SJCRH30 (cell line): ENCODE data around the gene PCDHA4. TPM values are rescaled to one million over a fixed set of nuclear protein-coding genes. Genes with fewer than 3 reads are reported as not detected.
"Not testable (repeated sequence)": the region's sequence is repeated elsewhere in the genome, so short reads cannot be mapped to it uniquely, and the experiment has no call there.

Experiments
- DNase-seq, 2 experiments: peaks; one replicate each; pipeline ENCODE4 v3.0.0-alpha.2; 2015 to 2020
- H3K27ac ChIP-seq: fragments of 250-450 bp; sonication (Bioruptor Pico); 2 replicates; pipeline ENCODE4 v1.5.1; 2020; ENCODE audit warnings: mild to moderate bottlenecking, moderate library complexity
- H3K27me3 ChIP-seq: fragments of 250-450 bp; sonication (Bioruptor Pico); 2 replicates; pipeline ENCODE4 v1.5.1; 2020; ENCODE audit warnings: mild to moderate bottlenecking, moderate library complexity
- H3K36me3 ChIP-seq: fragments of 250-450 bp; sonication (Bioruptor Pico); 2 replicates; pipeline ENCODE4 v1.5.1; 2020; ENCODE audit warnings: mild to moderate bottlenecking, moderate library complexity
- H3K4me1 ChIP-seq: fragments of 250-450 bp; sonication (Bioruptor Pico); 2 replicates; pipeline ENCODE4 v1.5.1; 2020; ENCODE audit warnings: mild to moderate bottlenecking, moderate library complexity
- H3K4me3 ChIP-seq: fragments of 250-450 bp; sonication (Bioruptor Pico); 2 replicates; pipeline ENCODE4 v1.5.1; 2020; ENCODE audit warnings: mild to moderate bottlenecking, moderate library complexity
- H3K9me3 ChIP-seq: fragments of 250-450 bp; sonication (Bioruptor Pico); replicated peaks from 2 replicates; pipeline ENCODE4 v1.5.1; 2020; ENCODE audit warnings: mild to moderate bottlenecking, moderate library complexity
- total RNA-seq: library from RNA; depleted of rRNA; stranded (reverse); fragments of >200 nt; shearing (Covaris generic); gene quantifications from 2 replicates; pipeline ENCODE4 v1.2.3, GENCODE V29; 2014

PCDHA4 gene
- total RNA-seq, 1 experiment from 2014 or later, result not detected

DNA sequence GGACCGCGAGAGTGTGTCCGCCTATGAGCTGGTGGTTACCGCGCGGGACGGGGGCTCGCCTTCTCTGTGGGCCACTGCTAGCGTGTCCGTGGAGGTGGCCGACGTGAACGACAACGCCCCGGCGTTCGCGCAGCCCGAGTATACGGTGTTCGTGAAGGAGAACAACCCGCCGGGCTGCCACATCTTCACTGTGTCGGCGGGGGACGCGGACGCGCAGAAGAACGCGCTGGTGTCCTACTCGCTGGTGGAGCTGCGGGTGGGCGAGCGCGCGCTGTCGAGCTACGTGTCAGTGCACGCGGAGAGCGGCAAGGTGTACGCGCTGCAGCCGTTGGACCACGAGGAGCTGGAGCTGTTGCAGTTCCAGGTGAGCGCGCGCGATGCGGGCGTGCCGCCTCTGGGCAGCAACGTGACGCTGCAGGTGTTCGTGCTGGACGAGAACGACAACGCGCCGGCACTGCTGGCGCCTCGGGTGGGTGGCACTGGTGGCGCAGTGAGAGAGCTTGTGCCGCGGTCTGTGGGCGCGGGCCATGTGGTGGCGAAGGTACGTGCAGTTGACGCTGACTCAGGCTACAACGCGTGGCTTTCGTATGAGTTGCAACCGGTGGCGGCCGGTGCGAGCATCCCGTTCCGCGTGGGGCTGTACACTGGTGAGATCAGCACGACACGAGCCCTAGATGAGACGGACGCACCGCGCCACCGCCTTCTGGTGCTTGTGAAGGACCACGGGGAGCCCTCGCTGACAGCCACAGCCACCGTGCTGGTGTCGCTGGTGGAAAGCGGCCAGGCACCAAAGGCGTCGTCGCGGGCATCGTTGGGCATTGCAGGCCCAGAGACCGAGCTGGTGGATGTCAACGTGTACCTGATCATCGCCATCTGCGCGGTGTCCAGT, 29.0 kb downstream of the PCDHA4 start:
- H3K27me3 ChIP-seq, result no peaks in the 10 kb centered on the region
- H3K9me3 ChIP-seq, result no peaks in the 10 kb centered on the region
- no peak overlapping the region for H3K4me3 ChIP-seq
- no peaks in the 10 kb centered on the region for H3K36me3 ChIP-seq
- no peak overlapping the region for H3K27ac ChIP-seq
- no peaks in the 10 kb centered on the region for H3K4me1 ChIP-seq
- DNase-seq, result no peak

DNA sequence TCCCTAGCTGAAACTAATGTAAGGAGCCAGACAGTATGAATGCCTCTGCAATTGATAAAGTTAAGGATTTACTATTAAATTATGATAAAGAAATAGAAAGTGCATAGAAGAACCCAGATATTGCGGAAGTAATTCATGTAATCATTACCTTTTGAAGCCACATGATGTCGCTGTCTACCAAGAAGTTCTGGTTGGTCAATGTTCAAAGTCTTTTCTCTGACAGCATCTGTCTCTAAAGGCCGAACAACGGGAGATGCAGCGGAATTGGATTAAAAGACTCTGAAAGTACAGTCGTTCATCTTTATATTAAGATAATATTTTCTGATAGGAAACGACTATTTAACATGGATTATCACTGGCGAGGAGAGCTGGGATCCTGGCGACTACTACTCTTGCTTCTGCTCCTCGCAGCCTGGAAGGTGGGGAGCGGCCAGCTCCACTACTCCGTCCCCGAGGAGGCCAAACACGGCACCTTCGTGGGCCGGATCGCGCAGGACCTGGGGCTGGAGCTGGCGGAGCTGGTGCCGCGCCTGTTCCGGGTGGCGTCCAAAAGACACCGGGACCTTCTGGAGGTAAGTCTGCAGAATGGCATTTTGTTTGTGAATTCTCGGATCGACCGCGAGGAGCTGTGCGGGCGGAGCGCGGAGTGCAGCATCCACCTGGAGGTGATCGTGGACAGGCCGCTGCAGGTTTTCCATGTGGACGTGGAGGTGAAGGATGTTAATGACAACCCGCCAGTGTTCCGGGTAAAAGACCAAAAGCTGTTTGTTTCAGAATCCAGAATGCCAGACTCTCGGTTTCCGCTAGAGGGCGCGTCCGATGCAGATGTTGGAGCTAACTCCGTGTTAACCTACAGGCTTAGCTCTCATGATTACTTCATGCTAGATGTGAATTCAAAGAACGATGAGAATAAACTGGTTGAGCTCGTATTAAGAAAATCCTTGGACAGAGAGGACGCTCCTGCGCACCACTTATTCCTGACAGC, 34.4 kb downstream of the PCDHA4 start, which contains the start of gene PCDHA8:
TSS of gene PCDHA8 (plus strand) at position 210 of the 985 bp plus-strand sequence. CDS start at position 345, 135 bp downstream.
- no peaks in the 10 kb centered on the region for H3K36me3 ChIP-seq
- H3K27me3 ChIP-seq, result no peaks in the 10 kb centered on the region
- no peaks in the 10 kb centered on the region; the same call in 1 of the 2 replicates for H3K9me3 ChIP-seq
- no peak within 1 kb of the TSS for H3K4me3 ChIP-seq
- H3K27ac ChIP-seq, result no peak within 1 kb of the TSS
- DNase-seq, result peak in 1 of 2 experiments; percentile 62
- no peaks in the 10 kb centered on the region for H3K4me1 ChIP-seq

DNA sequence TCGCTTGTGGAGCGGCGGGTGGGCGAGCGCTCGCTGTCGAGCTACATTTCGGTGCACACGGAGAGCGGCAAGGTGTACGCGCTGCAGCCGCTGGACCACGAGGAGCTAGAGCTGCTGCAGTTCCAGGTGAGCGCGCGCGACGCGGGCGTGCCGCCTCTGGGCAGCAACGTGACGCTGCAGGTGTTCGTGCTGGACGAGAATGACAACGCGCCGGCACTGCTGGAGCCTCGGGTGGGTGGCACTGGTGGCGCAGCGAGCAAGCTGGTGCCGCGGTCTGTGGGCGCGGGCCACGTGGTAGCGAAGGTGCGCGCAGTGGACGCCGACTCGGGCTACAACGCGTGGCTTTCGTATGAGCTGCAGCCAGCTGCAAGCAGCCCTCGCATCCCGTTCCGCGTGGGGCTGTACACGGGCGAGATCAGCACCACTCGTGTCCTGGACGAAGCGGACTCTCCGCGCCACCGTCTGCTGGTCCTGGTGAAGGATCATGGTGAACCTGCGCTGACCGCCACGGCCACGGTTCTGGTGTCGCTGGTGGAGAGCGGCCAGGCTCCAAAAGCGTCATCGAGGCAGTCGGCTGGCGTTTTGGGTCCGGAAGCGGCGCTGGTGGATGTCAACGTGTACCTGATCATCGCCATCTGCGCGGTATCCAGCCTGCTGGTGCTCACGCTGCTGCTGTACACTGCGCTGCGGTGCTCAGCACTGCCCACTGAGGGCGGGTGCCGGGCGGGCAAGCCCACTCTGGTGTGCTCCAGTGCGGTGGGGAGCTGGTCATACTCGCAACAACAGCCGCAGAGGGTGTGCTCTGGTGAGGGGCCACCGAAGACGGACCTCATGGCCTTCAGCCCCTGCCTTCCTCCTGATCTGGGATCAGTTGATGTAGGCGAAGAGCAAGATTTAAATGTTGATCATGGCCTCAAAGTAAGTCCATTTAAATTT, 36.2 kb downstream of the PCDHA4 start:
- no peaks in the 10 kb centered on the region for H3K36me3 ChIP-seq
- no peaks in the 10 kb centered on the region for H3K27me3 ChIP-seq
- no peak overlapping the region for H3K4me3 ChIP-seq

DNA sequence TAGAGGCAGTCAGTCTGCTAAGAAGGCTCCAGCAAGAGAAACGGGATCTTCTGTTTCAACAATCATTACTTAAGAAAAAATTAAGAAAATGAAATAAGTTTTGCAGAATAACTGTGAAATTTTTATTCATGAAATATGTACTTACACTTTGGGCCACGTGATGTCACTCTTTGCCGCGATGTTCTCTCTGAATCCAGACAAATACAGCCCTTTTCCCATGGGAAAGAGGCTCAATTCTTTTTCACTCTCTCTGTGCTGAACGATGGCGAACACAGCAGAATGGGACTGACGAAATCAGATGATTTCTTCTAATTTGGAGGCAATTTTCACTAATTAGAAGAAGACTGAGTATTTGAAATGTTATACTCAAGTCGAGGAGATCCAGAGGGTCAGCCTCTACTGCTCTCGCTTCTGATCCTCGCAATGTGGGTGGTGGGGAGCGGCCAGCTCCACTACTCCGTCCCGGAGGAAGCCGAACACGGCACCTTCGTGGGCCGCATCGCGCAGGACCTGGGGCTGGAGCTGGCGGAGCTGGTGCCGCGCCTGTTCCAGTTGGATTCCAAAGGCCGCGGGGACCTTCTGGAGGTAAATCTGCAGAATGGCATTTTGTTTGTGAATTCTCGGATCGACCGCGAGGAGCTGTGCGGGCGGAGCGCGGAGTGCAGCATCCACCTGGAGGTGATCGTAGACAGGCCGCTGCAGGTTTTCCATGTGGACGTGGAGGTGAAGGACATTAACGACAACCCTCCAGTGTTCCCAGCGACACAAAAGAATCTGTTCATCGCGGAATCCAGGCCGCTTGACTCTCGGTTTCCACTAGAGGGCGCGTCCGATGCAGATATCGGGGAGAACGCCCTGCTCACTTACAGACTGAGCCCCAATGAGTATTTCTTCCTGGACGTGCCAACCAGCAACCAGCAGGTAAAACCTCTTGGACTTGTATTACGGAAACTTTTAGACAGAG, 41.6 kb downstream of the PCDHA4 start, which contains the start of gene PCDHA9:
TSS of gene PCDHA9 (plus strand) at position 244 of the 964 bp plus-strand sequence. CDS start at position 358, 114 bp downstream.
- H3K4me3 ChIP-seq, H3K27me3 ChIP-seq, H3K36me3 ChIP-seq, H3K27ac ChIP-seq, H3K4me1 ChIP-seq, H3K9me3 ChIP-seq: not testable (repeated sequence)
- DNase-seq, result peak in 1 of 2 experiments; percentile 1

More for the DNA sequence above, 36.2 kb downstream of the PCDHA4 start:
- Histone ChIP-seq H3K27ac (no peak overlapping the region), H3K9me3 (no peaks in the 10 kb centered on the region; the same call in 1 of the 2 replicates), H3K4me1 (no peaks in the 10 kb centered on the region)
- DNase-seq, result no peak

DNA sequence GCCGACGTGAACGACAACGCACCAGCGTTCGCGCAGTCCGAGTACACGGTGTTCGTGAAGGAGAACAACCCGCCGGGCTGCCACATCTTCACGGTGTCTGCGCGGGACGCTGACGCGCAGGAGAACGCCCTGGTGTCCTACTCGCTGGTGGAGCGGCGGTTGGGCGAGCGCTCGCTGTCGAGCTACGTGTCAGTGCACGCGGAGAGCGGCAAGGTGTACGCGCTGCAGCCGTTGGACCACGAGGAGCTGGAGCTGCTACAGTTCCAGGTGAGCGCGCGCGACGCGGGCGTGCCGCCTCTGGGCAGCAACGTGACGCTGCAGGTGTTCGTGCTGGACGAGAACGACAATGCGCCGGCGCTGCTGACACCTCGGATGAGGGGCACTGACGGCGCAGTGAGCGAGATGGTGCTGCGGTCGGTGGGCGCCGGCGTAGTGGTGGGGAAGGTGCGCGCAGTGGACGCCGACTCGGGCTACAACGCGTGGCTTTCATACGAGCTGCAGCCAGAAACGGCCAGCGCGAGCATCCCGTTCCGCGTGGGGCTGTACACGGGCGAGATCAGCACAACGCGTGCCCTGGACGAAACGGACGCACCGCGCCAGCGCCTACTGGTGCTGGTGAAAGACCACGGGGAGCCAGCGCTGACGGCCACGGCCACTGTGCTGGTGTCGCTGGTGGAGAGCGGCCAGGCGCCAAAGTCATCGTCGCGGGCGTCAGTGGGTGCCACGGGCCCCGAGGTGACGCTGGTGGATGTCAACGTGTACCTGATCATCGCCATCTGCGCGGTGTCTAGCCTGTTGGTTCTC, 43.2 kb downstream of the PCDHA4 start:
- not testable (repeated sequence) for H3K27ac ChIP-seq, H3K4me3 ChIP-seq, H3K36me3 ChIP-seq, H3K4me1 ChIP-seq, H3K9me3 ChIP-seq, H3K27me3 ChIP-seq, DNase-seq

DNA sequence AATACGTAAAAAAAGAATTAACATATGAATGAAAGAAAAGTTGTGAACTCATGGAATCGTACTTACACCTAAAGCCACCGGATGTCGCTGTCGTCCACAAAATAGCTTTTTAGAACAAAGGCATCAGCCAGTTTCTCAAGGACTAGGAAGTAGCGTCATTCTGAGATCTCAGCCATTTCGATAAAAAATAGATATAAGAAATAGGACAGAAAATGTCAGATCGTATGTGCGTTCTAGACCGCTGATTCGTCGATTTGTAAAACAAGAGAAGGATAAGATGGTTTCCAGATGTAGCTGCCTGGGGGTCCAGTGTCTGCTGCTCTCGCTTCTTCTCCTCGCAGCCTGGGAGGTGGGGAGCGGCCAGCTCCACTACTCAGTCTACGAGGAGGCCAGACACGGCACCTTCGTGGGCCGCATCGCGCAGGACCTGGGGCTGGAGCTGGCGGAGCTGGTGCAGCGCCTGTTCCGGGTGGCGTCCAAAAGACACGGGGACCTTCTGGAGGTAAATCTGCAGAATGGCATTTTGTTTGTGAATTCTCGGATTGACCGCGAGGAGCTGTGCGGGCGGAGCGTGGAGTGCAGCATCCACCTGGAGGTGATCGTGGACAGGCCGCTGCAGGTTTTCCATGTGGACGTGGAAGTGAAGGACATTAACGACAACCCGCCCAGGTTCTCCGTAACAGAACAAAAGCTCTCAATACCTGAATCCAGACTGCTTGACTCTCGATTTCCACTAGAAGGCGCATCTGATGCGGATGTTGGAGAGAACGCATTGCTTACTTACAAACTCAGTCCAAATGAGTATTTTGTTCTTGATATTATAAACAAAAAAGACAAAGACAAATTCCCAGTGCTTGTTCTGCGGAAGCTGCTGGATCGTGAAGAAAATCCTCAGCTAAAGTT, 49.2 kb downstream of the PCDHA4 start, which contains the start of gene PCDHA10:
TSS of gene PCDHA10 (plus strand) at position 126 of the 903 bp plus-strand sequence. CDS start at position 278, 152 bp downstream.
- Histone ChIP-seq H3K27me3 (no peaks in the 10 kb centered on the region), H3K4me1 (no peaks in the 10 kb centered on the region), H3K9me3 (no peaks in the 10 kb centered on the region), H3K4me3 (no peak within 1 kb of the TSS), H3K27ac (no peak within 1 kb of the TSS), H3K36me3 (no peaks in the 10 kb centered on the region)
- peak in 1 of 2 experiments; percentile 58 for DNase-seq

DNA sequence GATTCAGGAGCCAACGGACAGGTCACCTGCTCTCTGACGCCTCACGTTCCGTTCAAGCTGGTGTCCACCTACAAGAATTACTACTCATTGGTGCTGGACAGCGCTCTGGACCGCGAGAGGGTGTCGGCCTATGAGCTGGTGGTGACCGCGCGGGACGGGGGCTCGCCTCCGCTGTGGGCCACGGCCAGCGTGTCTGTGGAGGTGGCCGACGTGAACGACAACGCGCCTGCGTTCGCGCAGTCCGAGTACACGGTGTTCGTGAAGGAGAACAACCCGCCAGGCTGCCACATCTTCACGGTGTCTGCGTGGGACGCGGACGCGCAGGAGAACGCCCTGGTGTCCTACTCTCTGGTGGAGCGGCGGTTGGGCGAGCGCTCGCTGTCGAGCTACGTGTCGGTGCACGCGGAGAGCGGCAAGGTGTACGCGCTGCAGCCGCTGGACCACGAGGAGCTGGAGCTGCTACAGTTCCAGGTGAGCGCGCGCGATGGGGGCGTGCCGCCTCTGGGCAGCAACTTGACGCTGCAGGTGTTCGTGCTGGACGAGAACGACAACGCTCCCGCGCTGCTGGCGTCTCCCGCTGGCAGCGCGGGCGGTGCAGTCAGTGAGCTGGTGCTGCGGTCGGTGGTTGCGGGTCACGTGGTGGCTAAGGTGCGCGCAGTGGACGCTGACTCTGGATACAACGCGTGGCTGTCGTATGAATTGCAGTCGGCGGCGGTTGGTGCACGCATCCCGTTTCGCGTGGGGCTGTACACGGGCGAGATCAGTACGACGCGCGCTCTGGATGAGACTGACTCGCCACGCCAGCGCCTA, 50.5 kb downstream of the PCDHA4 start:
- DNase-seq, result no peak
- no peaks in the 10 kb centered on the region for H3K27me3 ChIP-seq
- no peaks in the 10 kb centered on the region for H3K9me3 ChIP-seq
- H3K4me3 ChIP-seq, result no peak overlapping the region
- H3K4me1 ChIP-seq, result no peaks in the 10 kb centered on the region
- no peak overlapping the region for H3K27ac ChIP-seq
- no peaks in the 10 kb centered on the region for H3K36me3 ChIP-seq

DNA sequence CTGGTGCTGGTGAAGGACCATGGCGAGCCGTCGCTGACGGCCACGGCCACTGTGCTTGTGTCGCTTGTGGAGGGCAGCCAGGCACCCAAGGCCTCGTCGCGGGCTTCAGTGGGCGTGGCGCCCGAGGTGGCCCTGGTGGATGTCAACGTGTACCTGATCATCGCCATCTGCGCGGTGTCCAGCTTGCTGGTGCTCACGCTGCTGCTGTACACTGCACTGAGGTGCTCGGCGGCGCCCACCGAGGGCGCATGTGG, 51.0 kb downstream of the PCDHA4 start:
- DNase-seq, result no peak
- Histone ChIP-seq H3K4me3 (no peak overlapping the region), H3K27me3 (no peaks in the 10 kb centered on the region), H3K36me3 (no peaks in the 10 kb centered on the region), H3K4me1 (no peaks in the 10 kb centered on the region), H3K27ac (no peak overlapping the region), H3K9me3 (no peaks in the 10 kb centered on the region)

DNA sequence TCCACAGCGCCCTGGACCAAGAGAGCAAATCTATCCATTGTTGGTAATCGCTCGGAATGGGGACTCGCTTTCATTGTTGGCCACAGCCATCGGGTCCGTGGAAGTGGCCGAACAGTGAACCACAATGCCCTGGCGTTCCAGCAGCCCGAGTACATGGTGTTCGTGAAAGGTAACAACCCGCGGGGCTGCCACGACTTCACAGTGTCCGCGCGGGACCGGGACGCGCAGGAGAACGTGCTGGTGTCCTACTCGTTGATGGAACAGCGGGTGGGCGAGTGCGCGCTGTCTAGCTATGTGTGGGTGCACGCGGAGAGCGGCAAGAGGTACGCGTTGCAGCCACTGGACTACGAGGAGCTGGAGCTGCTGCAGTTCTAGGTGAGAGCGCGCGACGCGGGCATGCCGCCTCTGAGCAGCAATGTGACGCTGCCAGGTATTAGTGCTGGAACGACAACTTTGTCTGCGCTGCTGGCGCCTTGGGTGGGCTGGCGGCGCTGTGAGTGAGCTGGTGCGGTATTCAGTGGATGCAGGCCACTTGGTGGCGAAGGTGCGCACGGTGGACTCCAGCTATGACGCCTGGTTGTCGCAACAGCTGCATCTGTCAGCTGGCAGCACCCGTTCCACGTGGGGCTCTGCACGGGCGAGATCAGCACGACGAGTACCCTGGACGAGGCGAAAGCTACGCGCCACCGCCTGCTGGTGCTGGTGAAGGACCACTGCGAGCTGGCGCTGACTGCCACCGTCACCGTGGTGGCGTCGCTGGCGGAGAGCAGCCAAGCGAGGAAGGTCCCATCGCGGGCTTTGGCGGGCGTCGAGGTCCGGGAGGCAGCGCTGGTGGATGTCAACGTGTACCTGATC, 55.8 kb downstream of the PCDHA4 start:
- H3K4me1 ChIP-seq, result no peaks in the 10 kb centered on the region
- no peaks in the 10 kb centered on the region for H3K9me3 ChIP-seq
- no peaks in the 10 kb centered on the region for H3K36me3 ChIP-seq
- no peak overlapping the region for H3K27ac ChIP-seq
- no peak for DNase-seq
- no peaks in the 10 kb centered on the region for H3K27me3 ChIP-seq
- no peak overlapping the region for H3K4me3 ChIP-seq
